SH-SY5Y (cell line): ENCODE data around the gene THADA.

Source experiments
- GATA2 ChIP-seq: IDR thresholded peaks from 2 replicates; pipeline ENCODE4 v1.6.1; 2011; ENCODE audit warnings: mild to moderate bottlenecking, low read depth, low read length
- GATA3 ChIP-seq: IDR thresholded peaks from 2 replicates; pipeline ENCODE4 v1.6.1; 2011; ENCODE audit warnings: low read depth, mild to moderate bottlenecking, low read length, moderate library complexity

DNA sequence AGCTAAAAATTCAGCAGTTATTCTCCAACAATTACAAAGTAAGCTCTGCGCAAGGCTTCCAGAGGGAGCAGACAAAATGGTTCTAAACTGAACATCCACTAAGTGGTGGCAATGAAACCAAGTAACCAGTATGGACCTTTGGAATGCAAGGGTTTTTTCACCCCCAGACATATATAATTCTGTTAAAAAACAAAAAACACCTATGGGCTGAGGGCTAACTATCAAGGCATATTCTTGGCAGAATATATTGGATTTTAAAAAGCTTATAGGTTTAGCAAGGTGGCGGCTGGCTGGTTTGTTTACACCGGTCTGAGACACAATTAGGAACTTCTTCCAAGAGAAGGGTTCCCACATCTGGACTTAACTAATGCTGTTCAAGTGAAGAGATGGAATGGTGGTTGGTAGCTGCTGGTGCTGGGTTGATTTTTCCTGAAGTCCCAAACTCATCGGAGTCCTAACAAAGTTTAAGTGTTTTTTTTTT, 372.3 kb downstream of the THADA start:
- no peak for TF ChIP-seq GATA2
- no peak for TF ChIP-seq GATA3
